RWPE1 (cell line): ENCODE results near the gene ZNF646.
A peak's percentile ranks its signal among the peaks of the same experiment; 100 is the strongest.

Experiments
- CTCF ChIA-PET: fragments of 350-600 bp; sonication (Branson Sonifier 250); formaldehyde crosslinking; extraction: SDS; loops from one replicate; lab custom pipeline; 2021; lab: Yijun Ruan, JAX
- POLR2A ChIA-PET: fragments of 400-600 bp; formaldehyde crosslinking; extraction: SDS; loops from one replicate; lab custom pipeline; 2020; ENCODE audit warnings: antibody characterized with exemption; ENCODE audit not compliant: low non-redundant PET; lab: Yijun Ruan, JAX
- DNase-seq: peaks from one replicate; pipeline ENCODE4 v3.0.0; 2012; ENCODE audit warnings: low spot score
- H3K27ac ChIP-seq: fragments of 450-650 bp; 2 replicates; pipeline ENCODE4 v1.5.1; 2017
- TF ChIP-seq, protein P1 (sequence below): fragments of 450-650 bp; conservative IDR thresholded peaks from 2 replicates; pipeline ENCODE4 v1.5.1; 2017; ENCODE audit warnings: low read depth, mild to moderate bottlenecking

Gene ZNF646

GRCh38 chr16:31050280-31051030 lies 23.8 kb upstream of the ZNF646 start:
- no peak for DNase-seq
- peak overlapping the region; percentile 92 for H3K27ac ChIP-seq
- TF ChIP-seq, protein P1, sequence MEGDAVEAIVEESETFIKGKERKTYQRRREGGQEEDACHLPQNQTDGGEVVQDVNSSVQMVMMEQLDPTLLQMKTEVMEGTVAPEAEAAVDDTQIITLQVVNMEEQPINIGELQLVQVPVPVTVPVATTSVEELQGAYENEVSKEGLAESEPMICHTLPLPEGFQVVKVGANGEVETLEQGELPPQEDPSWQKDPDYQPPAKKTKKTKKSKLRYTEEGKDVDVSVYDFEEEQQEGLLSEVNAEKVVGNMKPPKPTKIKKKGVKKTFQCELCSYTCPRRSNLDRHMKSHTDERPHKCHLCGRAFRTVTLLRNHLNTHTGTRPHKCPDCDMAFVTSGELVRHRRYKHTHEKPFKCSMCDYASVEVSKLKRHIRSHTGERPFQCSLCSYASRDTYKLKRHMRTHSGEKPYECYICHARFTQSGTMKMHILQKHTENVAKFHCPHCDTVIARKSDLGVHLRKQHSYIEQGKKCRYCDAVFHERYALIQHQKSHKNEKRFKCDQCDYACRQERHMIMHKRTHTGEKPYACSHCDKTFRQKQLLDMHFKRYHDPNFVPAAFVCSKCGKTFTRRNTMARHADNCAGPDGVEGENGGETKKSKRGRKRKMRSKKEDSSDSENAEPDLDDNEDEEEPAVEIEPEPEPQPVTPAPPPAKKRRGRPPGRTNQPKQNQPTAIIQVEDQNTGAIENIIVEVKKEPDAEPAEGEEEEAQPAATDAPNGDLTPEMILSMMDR, result no peak
- POLR2A ChIA-PET, result no interaction called here
- CTCF ChIA-PET, result interaction anchor here (0.6 to 0.7 kb wide), 2 partner anchors 16 to 118 kb away, joined by 3 to 8 read pairs; no protein-coding TSS in a partner anchor

GRCh38 chr16:31052114-31052513 lies 22.1 kb upstream of the ZNF646 start:
- H3K27ac ChIP-seq, result peak overlapping the region; percentile 92
- POLR2A ChIA-PET, result interaction anchor here (0.5 kb wide), 1 partner anchor 50 kb away, joined by 12 read pairs; no protein-coding TSS in a partner anchor
- peak; percentile 95 for DNase-seq
- CTCF ChIA-PET, result interaction anchor here (0.6 to 1.0 kb wide), 4 partner anchors 13 to 93 kb away, joined by 3 to 4 read pairs (median 3); partner anchors contain the start of gene PRSS8
- TF ChIP-seq, protein P1, result no peak

DNA sequence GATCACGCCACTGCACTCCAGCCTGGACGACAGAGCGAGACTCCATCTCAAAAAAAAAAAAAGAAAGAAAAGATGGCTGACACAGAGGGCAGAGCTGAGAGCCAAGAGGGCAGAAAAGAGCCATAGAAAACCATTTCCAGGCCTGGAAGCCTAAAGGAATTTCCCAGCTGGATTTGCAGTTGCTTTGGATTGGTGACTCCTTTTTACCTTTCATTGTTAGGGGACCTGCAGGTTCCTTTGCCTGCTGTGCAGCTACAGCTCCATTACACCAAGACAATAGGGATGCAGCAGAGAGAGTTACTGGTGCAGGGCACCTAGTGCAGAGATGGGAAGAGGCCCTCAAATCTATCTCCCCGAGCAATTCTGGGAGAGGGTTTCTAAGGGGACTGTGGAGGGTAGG lies 18.6 kb upstream of the ZNF646 start:
- DNase-seq, result no peak
- POLR2A ChIA-PET, result no interaction called here
- peak overlapping the region; percentile 22 for H3K27ac ChIP-seq
- CTCF ChIA-PET, result interaction anchor here (0.9 kb wide), 1 partner anchor 102 kb away, joined by 5 read pairs; no protein-coding TSS in a partner anchor
- TF ChIP-seq, protein P1, result no peak

DNA sequence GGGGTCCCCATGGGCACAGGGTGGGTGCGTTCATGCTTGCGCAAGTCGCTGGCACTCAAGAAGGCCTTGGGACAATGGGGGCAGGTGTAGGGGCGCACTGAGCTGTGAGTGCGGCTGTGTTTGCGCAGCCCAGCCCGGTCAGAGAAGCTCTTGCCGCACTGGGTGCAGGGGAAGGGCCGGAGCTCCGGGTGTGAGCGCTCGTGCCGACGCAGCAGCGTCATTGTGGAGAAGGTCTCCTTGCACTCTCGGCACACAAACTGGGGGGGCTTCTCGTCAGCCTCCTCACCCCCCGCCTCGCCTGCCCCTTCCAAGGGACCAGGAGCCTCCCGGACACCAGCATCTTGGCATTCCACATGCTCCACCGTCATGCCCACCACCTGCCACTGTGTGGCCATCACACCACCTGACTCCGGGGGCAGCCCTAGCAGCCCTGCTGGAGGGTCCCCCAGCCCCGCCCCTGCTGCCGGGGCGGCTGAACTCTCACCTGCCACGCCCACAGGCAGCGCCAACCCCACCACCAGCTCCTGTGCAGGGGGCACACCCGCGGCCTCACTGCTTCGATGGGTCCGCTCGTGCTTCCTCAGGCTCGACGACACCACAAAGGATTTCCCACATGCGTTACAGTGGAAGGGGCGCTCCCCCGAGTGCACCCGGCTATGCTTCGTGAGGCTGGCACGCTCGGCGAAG lies 13.0 kb upstream of the ZNF646 start:
- ChIA-PET POLR2A (no interaction called here), CTCF (interaction anchor here (0.7 kb wide), 1 partner anchor 35 kb away, joined by 3 read pairs; no protein-coding TSS in a partner anchor)
- no peak for DNase-seq
- H3K27ac ChIP-seq, result peak overlapping the region; percentile 10; the same call in 1 of the 2 replicates
- TF ChIP-seq, protein P1, result no peak

- TF ChIP-seq, protein P1, result no peak
- ChIA-PET POLR2A (no interaction called here), CTCF (no interaction called here)
- H3K27ac ChIP-seq, result peak overlapping the region; percentile 10; the same call in 1 of the 2 replicates
- DNase-seq, result no peak
Observed at GRCh38 chr16:31061813-31062440, 12.3 kb upstream of the ZNF646 start.

- POLR2A ChIA-PET, result no interaction called here
- H3K27ac ChIP-seq, result peak overlapping the region; percentile 96
- TF ChIP-seq, protein P1, result no peak
- CTCF ChIA-PET, result no interaction called here
- no peak for DNase-seq
Observed at GRCh38 chr16:31063495-31063842, 10.8 kb upstream of the ZNF646 start.
